GM19238 (cell line): ENCODE results near the gene LCN2.
"Not testable (repeated sequence)": the region's sequence is repeated elsewhere in the genome, so short reads cannot be mapped to it uniquely, and the experiment has no call there.

Source experiments
- DNase-seq: peaks from one replicate; pipeline ENCODE4 v3.0.0; 2011; ENCODE audit warnings: low spot score; ENCODE audit not compliant: insufficient read length

The LCN2 gene

DNA sequence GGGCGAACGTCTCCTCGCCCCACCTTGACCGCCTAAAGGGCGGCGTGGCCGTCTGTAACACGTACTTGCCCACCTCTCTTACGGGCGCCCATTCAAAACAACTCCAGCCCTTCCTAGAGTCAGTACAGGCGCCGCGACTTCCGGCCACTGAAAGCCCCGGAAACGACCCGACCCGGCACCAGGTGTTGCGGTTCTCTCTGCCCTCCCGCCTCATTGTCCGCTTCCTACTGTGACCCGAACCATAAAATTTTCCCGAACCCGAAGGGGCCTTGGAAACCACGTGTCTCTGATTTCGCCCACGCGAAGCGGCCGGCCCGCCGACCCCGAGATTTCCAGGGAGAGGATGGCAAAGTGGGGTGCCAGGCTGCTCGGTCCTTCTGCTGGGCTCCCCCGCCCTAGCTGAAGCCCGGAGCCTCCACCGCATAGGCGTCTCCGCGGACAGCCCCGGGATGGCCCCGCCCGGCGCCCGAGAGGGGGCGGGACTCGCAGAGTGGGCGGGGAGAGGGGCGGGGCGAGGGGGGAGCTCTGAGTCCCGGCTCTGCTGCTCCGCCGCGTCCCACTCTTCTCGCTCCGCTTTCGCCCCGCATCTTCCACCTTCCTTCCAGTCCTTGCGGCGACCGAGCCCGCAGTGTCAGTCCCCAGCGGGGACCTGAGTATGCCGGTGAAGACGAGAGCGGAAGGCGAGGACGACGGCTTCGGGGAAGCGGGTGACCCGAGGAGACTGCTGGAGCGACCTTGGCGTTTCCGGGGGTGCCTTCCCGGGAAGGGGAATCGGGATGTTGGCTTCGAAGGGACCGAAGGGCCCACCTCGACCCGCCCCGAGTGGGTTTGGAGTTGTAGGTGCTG lies 21.0 kb upstream of the LCN2 start:
- DNase-seq = peak; percentile 71

- DNase-seq = no peak
These were observed 20.2 kb upstream of the LCN2 start for GRCh38 chr9:128128836-128129590.

GRCh38 chr9:128129976-128130590 lies 19.2 kb upstream of the LCN2 start:
- not testable (repeated sequence) for DNase-seq

DNA sequence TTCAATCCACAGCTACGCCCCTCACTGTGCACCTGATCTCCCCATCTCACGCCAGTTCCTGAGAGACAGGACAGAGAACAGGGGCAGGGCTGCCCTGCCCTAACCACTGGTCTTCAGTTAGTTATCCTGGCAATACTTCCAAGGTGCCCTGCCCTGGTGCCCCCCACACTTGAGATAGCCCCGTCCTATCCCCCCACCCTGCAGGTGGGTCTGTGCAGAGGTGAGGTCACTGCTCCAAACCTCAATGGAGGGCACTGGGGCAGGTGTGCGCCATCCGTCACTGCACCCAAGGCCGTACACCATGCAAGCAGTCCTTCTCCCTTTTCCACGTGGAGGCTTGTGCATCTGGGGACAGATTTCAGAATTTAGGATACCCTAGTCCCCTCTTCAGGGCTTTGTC lies 18.6 kb upstream of the LCN2 start:
- not testable (repeated sequence) for DNase-seq

GRCh38 chr9:128131346-128131745 lies 17.9 kb upstream of the LCN2 start:
- not testable (repeated sequence) for DNase-seq

GRCh38 chr9:128132139-128132538 lies 17.1 kb upstream of the LCN2 start:
- DNase-seq = not testable (repeated sequence)

DNA sequence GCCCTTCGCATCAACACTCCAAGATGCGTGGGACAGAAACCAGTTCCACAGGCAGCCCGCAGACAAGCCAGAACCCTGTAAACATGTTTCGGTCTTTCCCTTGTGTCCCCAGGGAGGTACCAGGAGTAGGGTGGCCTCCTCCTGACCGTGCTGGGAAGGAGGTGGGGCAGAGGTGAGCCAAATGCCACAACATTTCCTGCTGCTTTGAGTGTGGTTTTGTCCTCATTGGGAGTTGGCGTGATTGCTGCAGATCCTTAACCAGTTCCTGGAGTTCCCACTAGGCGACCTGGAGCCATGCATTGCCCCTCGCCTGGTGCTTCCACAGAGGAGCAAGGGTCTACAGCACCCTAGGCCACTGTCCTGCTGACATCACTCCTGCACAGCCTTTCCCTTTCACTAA lies 13.7 kb upstream of the LCN2 start:
- DNase-seq = not testable (repeated sequence)

GRCh38 chr9:128136816-128137793 lies 12.1 kb upstream of the LCN2 start:
- no peak for DNase-seq

DNA sequence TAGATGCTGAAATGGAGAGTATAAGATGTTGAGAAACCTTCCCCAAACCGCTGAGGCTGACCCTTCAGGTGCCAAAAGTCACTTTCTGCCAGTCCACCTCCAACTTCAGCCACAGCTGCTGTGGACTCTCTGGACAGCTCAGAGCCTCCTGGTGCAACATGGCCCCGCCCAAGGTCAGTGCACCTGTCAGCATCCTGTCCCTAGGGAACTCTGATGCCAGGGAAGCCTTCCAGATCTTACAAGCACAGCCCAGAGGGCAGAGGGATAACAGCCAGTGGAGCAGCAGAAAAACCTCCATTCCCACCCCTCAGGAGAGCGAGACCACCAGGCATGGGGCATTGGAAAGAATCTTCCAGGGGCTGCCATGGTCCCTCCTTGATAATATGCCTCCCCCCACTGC lies 11.3 kb upstream of the LCN2 start:
- no peak for DNase-seq

DNA sequence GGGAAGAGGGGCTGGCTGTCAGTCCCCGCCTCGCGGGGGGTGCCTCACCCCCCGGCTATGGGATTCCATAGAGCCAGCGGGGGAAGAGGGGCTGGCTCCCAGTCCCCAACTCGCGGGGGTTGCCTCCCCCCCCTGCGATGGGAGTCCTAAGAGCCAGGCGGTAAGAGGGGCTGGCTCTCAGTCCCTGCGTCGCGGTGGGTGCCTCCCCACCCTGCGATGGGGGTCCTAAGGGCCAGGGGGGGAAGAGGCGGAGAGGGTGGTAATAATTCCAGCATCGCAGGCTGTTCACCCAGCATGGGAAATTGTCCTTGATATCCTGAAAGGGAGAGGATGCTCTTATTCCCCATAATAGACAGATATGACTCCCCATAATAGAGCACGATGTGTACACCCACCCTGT lies 9.6 kb upstream of the LCN2 start:
- no peak for DNase-seq

GRCh38 chr9:128141604-128142003 lies 7.6 kb upstream of the LCN2 start:
- no peak for DNase-seq

- no peak for DNase-seq
These were observed 7.2 kb upstream of the LCN2 start for GRCh38 chr9:128142061-128142460.

DNA sequence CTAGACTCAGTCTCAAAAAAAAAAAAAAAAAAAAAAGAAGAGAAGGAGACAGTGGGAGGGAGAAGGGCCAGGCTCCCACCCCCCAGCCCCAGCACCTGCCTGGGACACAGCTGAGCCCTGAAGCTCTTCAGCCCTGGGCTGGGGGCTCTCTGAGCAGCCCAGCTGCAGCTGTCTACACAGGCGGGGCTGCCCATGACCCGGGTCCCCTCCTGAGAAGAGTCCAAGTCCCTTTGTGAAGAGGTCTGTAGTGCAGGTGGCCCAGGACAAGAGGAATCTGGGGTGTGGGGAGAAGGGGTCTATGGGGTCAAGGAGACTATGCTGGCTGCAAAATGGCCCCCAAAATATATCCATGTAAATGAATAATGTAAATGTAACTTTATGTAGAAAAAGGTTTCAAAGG lies 6.7 kb upstream of the LCN2 start:
- DNase-seq = no peak

GRCh38 chr9:128143525-128144238 lies 5.6 kb upstream of the LCN2 start:
- DNase-seq = no peak

DNA sequence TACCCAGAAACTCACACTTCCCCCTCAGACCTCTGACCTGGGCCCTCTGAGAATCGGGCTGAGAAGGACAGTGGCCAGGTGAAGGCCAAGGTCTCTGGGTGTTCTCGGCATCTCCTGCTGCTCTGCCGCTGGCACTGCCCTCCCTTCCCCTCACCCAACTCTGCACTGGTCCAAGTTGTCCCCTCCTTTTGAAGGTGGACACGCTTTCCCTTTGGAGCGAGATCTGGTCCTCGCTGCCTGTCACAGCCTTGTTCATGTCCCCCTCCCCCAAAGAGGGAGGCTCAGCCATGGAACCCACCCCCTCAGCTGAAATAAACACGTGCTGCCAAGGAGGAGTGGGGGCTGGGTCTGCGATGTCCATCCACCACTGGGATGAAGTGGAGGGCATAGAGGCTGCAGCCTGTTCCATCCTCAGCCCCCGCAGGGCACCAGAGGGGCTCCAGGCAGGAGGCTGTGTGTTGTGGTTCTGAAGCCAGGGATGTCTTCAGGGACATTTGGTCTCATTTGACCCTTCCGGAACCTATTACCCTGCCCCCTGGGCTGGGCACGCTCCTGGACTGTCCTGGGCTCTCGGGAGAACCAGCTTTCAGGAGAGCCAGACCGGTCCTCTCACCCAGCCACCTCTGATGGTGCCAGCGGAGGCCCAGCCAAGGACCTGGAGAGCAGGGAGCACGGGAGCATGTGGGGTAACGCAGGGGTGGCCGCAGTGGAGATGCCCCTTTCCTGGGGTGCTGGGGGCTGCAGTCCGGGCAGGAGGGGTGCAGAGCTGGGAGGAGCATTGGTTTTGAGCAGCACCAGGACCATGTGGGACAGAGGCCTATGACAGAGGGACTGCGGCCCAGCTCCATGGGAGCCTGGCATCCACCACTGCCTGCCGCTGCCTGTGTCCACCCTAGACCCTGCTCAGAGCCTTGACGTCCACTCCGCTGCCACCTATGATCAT lies 4.7 kb upstream of the LCN2 start:
- DNase-seq = no peak

GRCh38 chr9:128145536-128145935 lies 3.7 kb upstream of the LCN2 start:
- DNase-seq = no peak

GRCh38 chr9:128145951-128146351 lies 3.3 kb upstream of the LCN2 start:
- DNase-seq = no peak

GRCh38 chr9:128146591-128147120 lies 2.6 kb upstream of the LCN2 start:
- no peak for DNase-seq

- DNase-seq = no peak
These were observed 698 bp upstream of the LCN2 start for GRCh38 chr9:128148509-128149000.
